ENCODE data around the gene LRPAP1. TPM values are rescaled to one million over a fixed set of nuclear protein-coding genes. Genes with fewer than 3 reads are reported as not detected.

LRPAP1 gene
- total and polyA plus RNA-seq, 9 donors: 74.3 to 179 (median 135) TPM

DNA sequence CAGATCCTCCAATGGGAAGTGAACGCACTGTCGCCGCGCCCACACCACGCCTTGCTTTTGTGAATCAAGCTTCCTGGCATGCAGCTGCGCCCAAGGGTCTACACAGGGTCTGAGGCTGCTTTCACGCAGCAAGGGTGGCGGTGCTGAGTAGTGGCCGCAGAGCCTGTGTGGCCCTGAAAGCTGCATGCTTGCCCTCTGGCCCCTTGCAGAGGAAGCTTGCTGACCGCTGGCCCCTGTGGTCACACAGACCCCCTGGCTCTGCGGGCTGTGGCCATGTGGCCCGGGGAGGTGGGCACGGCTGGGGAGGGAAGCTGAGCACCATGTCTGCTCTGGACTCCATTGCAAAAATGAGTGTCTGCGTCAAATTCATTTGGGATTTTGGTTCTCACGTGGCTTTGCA, 60.3 kb downstream of the LRPAP1 start:
- H3K4me1 ChIP-seq (ENCODE audit: insufficient read depth): peaks cover under 1% of the 10 kb centered on the region
- no peak overlapping the region for H3K4me3 ChIP-seq
- TF ChIP-seq EP300 (IDR thresholded peaks at IDR 0.05) (no peak), POLR2A (IDR thresholded peaks at IDR 0.05) (no peak)
- TF ChIP-seq, protein P1, sequence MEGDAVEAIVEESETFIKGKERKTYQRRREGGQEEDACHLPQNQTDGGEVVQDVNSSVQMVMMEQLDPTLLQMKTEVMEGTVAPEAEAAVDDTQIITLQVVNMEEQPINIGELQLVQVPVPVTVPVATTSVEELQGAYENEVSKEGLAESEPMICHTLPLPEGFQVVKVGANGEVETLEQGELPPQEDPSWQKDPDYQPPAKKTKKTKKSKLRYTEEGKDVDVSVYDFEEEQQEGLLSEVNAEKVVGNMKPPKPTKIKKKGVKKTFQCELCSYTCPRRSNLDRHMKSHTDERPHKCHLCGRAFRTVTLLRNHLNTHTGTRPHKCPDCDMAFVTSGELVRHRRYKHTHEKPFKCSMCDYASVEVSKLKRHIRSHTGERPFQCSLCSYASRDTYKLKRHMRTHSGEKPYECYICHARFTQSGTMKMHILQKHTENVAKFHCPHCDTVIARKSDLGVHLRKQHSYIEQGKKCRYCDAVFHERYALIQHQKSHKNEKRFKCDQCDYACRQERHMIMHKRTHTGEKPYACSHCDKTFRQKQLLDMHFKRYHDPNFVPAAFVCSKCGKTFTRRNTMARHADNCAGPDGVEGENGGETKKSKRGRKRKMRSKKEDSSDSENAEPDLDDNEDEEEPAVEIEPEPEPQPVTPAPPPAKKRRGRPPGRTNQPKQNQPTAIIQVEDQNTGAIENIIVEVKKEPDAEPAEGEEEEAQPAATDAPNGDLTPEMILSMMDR (IDR thresholded peaks at IDR 0.05): no peak
- WGBS, 3 donors: 90 to 96% (median 96%) methylated on average over 15 of the region's 15 CpGs
- no peaks in the 10 kb centered on the region for H3K36me3 ChIP-seq
- intact Hi-C loops (cut with DNase I): no loop called here
- H3K9me3 ChIP-seq: no peaks in the 10 kb centered on the region
- no peak for DNase-seq
- no peak overlapping the region for H3K27ac ChIP-seq
- H3K27me3 ChIP-seq: no peaks in the 10 kb centered on the region

DNA sequence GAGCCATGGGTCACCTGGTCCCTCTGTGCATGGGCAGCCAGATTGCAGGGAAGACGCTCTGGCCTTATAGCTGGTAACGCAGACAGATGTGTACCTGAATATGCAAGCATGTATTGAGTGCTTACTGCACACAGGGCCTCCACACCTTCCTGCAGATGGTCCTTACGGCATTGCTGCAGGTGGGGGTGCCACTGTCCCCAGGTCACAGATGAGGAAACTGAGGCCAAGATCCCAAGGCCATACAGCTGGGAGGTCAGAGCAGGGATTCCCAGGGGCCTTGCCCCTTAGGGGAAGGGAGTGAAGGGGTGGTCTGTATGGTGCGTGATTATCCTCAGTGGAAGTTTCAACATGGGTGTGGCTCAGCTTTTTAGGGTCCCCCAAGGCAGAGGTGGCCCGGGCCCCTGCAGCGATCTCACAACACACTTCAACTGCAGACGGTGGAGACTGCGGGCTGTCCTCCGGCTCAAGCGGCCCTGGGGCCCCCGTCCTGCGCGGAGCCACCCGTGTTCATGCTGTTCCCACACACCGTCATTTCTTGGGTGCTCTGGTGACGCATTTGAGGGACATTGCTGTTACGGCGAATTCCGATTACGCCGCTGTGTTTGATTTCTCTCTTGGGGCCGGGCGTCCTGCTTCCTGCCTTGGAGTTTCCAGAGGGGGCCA, 61.0 kb downstream of the LRPAP1 start:
- intact Hi-C loops (cut with DNase I): no loop called here
- 94 to 95% (median 94%) methylated on average over 23 of the region's 23 CpGs for WGBS, 3 donors
- H3K4me1 ChIP-seq (ENCODE audit: insufficient read depth): peaks cover 2% of the 10 kb centered on the region
- no peak for DNase-seq
- no peaks in the 10 kb centered on the region for H3K36me3 ChIP-seq
- no peaks in the 10 kb centered on the region for H3K27me3 ChIP-seq
- no peak overlapping the region for H3K27ac ChIP-seq
- no peaks in the 10 kb centered on the region for H3K9me3 ChIP-seq
- TF ChIP-seq POLR2A (IDR thresholded peaks at IDR 0.05) (no peak), EP300 (IDR thresholded peaks at IDR 0.05) (no peak)
- TF ChIP-seq, protein P1 (IDR thresholded peaks at IDR 0.05): no peak
- no peak overlapping the region for H3K4me3 ChIP-seq

DNA sequence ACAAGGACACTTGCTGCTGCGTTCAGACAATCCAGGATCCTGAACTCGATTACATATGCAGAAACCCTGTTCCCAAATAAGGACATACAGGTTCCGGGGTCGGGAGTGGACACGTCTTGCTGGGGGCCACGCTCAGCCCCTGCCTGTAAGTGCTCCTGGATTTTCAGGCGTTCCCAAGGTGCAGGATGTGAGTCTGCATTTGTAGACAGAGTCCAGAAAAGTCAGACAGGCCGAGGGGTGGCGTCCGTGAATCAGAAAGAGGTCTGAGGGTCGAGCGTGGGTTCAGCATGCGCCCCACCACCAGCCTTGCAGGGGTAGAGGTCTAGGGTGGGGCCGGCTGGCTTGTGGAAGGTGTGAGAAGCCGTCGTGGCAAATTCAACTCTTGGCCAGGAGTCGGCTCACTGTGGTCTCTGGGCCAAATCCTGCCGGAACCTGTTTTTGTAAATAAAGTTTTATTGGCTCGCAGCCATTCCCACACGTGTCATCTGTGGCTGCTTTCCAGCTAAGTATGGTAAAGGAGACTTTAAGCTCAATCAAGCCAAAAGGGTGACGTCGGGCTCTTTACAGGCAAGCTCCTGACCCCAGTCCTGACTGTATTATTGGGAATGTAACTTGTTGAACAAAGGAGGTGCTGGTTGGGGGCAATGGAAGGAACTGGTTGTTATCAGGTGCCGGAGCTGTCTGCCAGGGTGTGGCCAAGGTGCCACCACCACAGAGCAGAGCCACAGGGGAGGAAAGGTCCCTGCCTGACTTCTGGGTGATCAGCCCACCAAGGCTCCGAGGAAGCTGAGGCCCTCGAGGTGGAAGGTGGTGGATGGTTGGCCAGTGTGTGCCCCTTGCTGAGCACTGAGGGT, 61.8 kb downstream of the LRPAP1 start:
- Histone ChIP-seq H3K4me1 (ENCODE audit: insufficient read depth) (peaks cover 2% of the 10 kb centered on the region), H3K9me3 (no peaks in the 10 kb centered on the region), H3K27me3 (no peaks in the 10 kb centered on the region), H3K27ac (no peak overlapping the region), H3K36me3 (no peaks in the 10 kb centered on the region), H3K4me3 (no peak overlapping the region)
- DNase-seq: no peak
- intact Hi-C loops (cut with DNase I): no loop called here
- WGBS, 3 donors: 36 to 65% (median 40%) methylated on average over 25 of the region's 25 CpGs
- TF ChIP-seq, protein P1 (IDR thresholded peaks at IDR 0.05): no peak
- TF ChIP-seq POLR2A (IDR thresholded peaks at IDR 0.05): no peak
- TF ChIP-seq EP300 (IDR thresholded peaks at IDR 0.05): no peak

DNA sequence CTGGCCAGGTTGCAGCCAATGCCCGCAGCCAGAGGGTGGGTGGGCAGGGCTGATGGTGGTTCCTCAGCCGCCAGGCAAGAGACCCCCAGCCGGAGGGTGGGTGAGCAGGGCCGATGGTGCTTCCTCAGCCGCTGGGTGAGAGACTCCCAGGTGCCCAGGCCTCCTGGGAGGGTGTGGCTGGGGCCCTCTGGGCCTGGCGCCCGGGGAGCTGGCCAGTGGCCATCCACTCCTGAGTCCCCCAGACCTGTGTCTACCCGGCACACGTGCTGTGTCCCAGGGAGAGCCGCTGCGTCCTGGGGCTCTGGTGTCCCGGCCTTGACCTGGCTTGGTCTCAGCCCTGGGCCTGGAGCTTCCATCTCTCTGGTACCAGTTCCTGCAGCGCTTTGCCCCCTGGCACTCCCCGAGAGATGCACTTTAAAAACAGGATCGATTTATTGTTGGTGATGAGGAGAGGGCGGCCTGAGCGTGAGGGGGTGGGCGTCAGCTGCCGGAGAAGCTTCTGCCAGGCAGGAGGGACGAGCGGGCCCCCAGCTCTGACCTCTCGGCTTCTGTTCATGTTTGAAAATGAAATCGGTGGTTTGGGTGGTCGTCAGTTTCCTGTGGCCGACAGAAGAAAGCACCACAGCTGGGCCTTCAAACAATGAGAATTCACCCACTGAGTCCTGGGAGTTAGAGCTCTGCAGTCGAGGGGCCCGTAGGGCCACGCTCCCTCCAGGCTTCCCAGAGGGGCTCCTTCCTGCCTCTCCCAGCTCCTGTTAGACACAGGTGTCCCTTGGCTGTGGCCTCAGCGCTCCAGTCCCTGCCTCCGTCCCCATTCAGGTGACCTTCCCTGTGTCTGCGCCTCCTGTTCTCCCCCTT, 62.6 kb downstream of the LRPAP1 start:
- TF ChIP-seq, protein P1 (IDR thresholded peaks at IDR 0.05): no peak
- TF ChIP-seq POLR2A (IDR thresholded peaks at IDR 0.05): no peak
- no peak for TF ChIP-seq EP300 (IDR thresholded peaks at IDR 0.05)
- H3K4me3 ChIP-seq: no peak overlapping the region
- H3K4me1 ChIP-seq (ENCODE audit: insufficient read depth): peaks cover 2% of the 10 kb centered on the region
- H3K27ac ChIP-seq: no peak overlapping the region
- H3K9me3 ChIP-seq: no peaks in the 10 kb centered on the region
- H3K27me3 ChIP-seq: no peaks in the 10 kb centered on the region
- WGBS, 3 donors: 64 to 78% (median 71%) methylated on average over 31 of the region's 31 CpGs
- H3K36me3 ChIP-seq: no peaks in the 10 kb centered on the region
- intact Hi-C loops (cut with DNase I): no loop called here
- DNase-seq: no peak

Data from ovary (tissue), 9 donors.